ENCODE results near the gene PAXX. TPM values are rescaled to one million over a fixed set of nuclear protein-coding genes. Genes with fewer than 3 reads are reported as not detected.

The PAXX gene
- total RNA-seq, 1 experiment from 2014 or later, result 64.0 TPM

- intact Hi-C loops (cut with micrococcal nuclease; ENCODE audit: unreplicated experiment) (no loop called here), in situ Hi-C loops (cut with HindIII; ENCODE audit: low pct_unique_long_range_greater_than_20kb, low sequenced_read_pairs) (no loop called here)
- H3K27ac ChIP-seq (ENCODE audit: low read length), result no peak overlapping the region
- no peaks in the 10 kb centered on the region for H3K27me3 ChIP-seq (ENCODE audit: control insufficient read depth, insufficient read depth, low read length)
- H3K36me3 ChIP-seq (ENCODE audit: control insufficient read depth, insufficient read depth, low read length), result no peaks in the 10 kb centered on the region
- H3K4me3 ChIP-seq (ENCODE audit: low read depth in 2 of 2, low read length in 2 of 2), result no peak overlapping the region
- ATAC-seq (no peak), DNase-seq (ENCODE audit: low read depth, low spot score) (no peak)
- ChIA-PET CTCF (no interaction called here), POLR2A (no interaction called here)
- no peaks in the 10 kb centered on the region for H3K4me1 ChIP-seq (ENCODE audit: control insufficient read depth, insufficient read depth, low read length)
- TF ChIP-seq REST (IDR thresholded peaks at IDR 0.05; ENCODE audit: insufficient read depth in 1 of 2, low read depth in 2 of 2, low read length in 1 of 2), result no peak
- no peak for TF ChIP-seq POLR2AphosphoS5 (IDR thresholded peaks at IDR 0.05; ENCODE audit: low read depth, low read length)
- TF ChIP-seq CTCF (IDR thresholded peaks at IDR 0.05), result no peak
- H3K9me3 ChIP-seq (ENCODE audit: control insufficient read depth, insufficient read depth, low read depth, low read length), result no peaks in the 10 kb centered on the region
- BruUV-seq (replicated peaks), result no TSS peak
Measured at GRCh38 chr9:137006116-137007003, 14.1 kb downstream of the PAXX start.

GRCh38 chr9:137007108-137007815, 15.0 kb downstream of the PAXX start:
- no TSS peak for BruUV-seq (replicated peaks)

More at GRCh38 chr9:137007108-137007815, 15.0 kb downstream of the PAXX start:
- no peak for TF ChIP-seq REST (IDR thresholded peaks at IDR 0.05; ENCODE audit: insufficient read depth in 1 of 2, low read depth in 2 of 2, low read length in 1 of 2)
- no peak for TF ChIP-seq POLR2AphosphoS5 (IDR thresholded peaks at IDR 0.05; ENCODE audit: low read depth, low read length)
- no peak for TF ChIP-seq TCF7L2 (IDR thresholded peaks at IDR 0.05; ENCODE audit: low read depth, low read length)
- TF ChIP-seq CTCF (IDR thresholded peaks at IDR 0.05), result no peak
- TF ChIP-seq SIN3A (IDR thresholded peaks at IDR 0.05; ENCODE audit: borderline replicate concordance, insufficient read depth, low read depth, low read length), result no peak
- Histone ChIP-seq H3K4me3 (ENCODE audit: low read depth in 2 of 2, low read length in 2 of 2) (no peak overlapping the region), H3K27ac (ENCODE audit: low read length) (no peak overlapping the region), H3K27me3 (ENCODE audit: control insufficient read depth, insufficient read depth, low read length) (no peaks in the 10 kb centered on the region), H3K36me3 (ENCODE audit: control insufficient read depth, insufficient read depth, low read length) (no peaks in the 10 kb centered on the region), H3K4me1 (ENCODE audit: control insufficient read depth, insufficient read depth, low read length) (no peaks in the 10 kb centered on the region), H3K9me3 (ENCODE audit: control insufficient read depth, insufficient read depth, low read depth, low read length) (no peaks in the 10 kb centered on the region)
- POLR2A ChIA-PET, result no interaction called here
- in situ Hi-C loops (cut with HindIII; ENCODE audit: low pct_unique_long_range_greater_than_20kb, low sequenced_read_pairs) (no loop called here), intact Hi-C loops (cut with micrococcal nuclease; ENCODE audit: unreplicated experiment) (no loop called here)
- ATAC-seq, result peak; percentile 63
- DNase-seq (ENCODE audit: low read depth, low spot score), result no peak
- CTCF ChIA-PET, result interaction anchor here (0.6 kb wide), 1 partner anchor 47 kb away, joined by 7 read pairs; no protein-coding TSS in a partner anchor

Measured in Panc1 (cell line).